NB4 (cell line): ENCODE measurements around the gene VWCE.

Experiments used
- POLR2A ChIP-seq: IDR thresholded peaks from 2 replicates; pipeline ENCODE4 v1.6.1; 2011; ENCODE audit warnings: mild to moderate bottlenecking; ENCODE audit not compliant: insufficient read length; ENCODE audit errors: extremely low read depth
- TF ChIP-seq, protein P1 (sequence below): IDR thresholded peaks from one replicate; pipeline ENCODE4 v1.5.1; 2012; ENCODE audit warnings: low read depth, low read length
- TF ChIP-seq, protein P2 (sequence below): IDR thresholded peaks from 2 replicates; pipeline ENCODE4 v1.6.1; 2011; ENCODE audit warnings: low read depth, low read length

DNA sequence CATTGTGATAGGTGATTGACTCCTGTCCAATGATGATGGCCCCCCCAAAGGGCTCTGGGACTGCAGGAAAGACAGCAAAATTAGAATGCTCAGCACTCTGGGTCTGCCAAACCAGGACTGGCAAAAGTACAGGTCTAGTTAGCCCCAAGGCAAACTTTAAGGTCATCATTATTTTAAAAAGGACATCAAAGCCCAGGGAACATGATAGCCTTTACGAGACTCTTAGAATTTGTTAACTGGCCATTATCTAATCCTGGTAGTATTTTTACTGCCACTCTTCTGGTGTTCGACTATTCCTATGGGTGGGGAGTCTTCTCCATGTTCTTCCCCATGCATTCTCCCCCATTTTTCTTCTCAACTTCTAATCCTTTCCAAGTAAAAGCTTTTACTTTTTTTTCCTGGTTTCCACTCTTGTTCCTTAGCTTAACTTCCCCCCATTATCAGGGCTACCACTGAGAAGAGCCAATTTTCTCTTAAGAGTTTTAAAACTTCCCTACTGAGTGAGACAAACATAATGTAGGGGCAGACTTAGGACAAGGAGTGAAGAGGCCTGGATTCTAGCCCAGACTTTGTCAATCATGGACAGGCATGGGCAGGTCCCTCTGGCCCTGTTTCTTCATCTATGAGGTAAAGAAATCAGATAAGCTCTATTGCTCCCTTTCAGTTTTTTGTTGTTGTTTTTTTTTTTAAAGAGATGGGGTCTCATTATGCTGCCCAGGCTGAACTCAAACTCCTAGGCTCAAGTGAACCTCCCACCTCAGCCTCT is 30.7 kb upstream of the VWCE start:
- TF ChIP-seq, protein P1, sequence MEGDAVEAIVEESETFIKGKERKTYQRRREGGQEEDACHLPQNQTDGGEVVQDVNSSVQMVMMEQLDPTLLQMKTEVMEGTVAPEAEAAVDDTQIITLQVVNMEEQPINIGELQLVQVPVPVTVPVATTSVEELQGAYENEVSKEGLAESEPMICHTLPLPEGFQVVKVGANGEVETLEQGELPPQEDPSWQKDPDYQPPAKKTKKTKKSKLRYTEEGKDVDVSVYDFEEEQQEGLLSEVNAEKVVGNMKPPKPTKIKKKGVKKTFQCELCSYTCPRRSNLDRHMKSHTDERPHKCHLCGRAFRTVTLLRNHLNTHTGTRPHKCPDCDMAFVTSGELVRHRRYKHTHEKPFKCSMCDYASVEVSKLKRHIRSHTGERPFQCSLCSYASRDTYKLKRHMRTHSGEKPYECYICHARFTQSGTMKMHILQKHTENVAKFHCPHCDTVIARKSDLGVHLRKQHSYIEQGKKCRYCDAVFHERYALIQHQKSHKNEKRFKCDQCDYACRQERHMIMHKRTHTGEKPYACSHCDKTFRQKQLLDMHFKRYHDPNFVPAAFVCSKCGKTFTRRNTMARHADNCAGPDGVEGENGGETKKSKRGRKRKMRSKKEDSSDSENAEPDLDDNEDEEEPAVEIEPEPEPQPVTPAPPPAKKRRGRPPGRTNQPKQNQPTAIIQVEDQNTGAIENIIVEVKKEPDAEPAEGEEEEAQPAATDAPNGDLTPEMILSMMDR = no peak
- TF ChIP-seq, protein P2, sequence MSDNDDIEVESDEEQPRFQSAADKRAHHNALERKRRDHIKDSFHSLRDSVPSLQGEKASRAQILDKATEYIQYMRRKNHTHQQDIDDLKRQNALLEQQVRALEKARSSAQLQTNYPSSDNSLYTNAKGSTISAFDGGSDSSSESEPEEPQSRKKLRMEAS = no peak
- no peak for TF ChIP-seq POLR2A
